WTC11 (cell line): ENCODE data around the gene KLF13. TPM values are rescaled to one million over a fixed set of nuclear protein-coding genes. Genes with fewer than 3 reads are reported as not detected.

ENCODE experiments used
- ATAC-seq: fragments of 200-7000 bp; cut with Tn5 transposase; 2 replicates; pipeline ENCODE4 v1.10.0; 2021; ENCODE audit warnings: mild to moderate bottlenecking, moderate library complexity
- CTCF ChIA-PET: fragments of 300-600 bp; sonication (Branson Sonifier 250); formaldehyde crosslinking; loops from one replicate; lab custom pipeline; 2021; ENCODE audit warnings: antibody characterized with exemption; lab: Charles Lee
- POLR2A ChIA-PET: fragments of 350-600 bp; sonication (Branson Sonifier 250); formaldehyde crosslinking; loops from one replicate; lab custom pipeline; 2021; ENCODE audit warnings: antibody characterized with exemption; lab: Charles Lee
- DNase-seq: peaks from one replicate; pipeline ENCODE4 v3.0.0; 2021; ENCODE audit warnings: low spot score
- H3K27ac Mint-ChIP-seq: 2 replicates; pipeline ENCODE4 v1.8.0; 2021; ENCODE audit warnings: mixed read lengths
- H3K27me3 Mint-ChIP-seq: 2 replicates; pipeline ENCODE4 v1.8.0; 2021; ENCODE audit warnings: low read depth, mild to moderate bottlenecking, moderate library complexity, mixed read lengths
- H3K36me3 Mint-ChIP-seq: 2 replicates; pipeline ENCODE4 v1.8.0; 2021; ENCODE audit warnings: mixed read lengths
- H3K4me1 Mint-ChIP-seq: 2 replicates; pipeline ENCODE4 v1.8.0; 2022; ENCODE audit warnings: mixed read lengths
- H3K4me3 Mint-ChIP-seq: 2 replicates; pipeline ENCODE4 v1.8.0; 2021; ENCODE audit warnings: mild to moderate bottlenecking, moderate library complexity, mixed read lengths
- H3K9me3 Mint-ChIP-seq: 2 replicates; pipeline ENCODE4 v1.8.0; 2021; ENCODE audit warnings: mixed read lengths
- CBFB ChIP-seq: sonication (generic); formaldehyde crosslinking; IDR thresholded peaks from 2 replicates; pipeline ENCODE4 v1.8.1; 2022; ENCODE audit warnings: mild to moderate bottlenecking, low read depth, missing genetic modification reagents
- CREB1 ChIP-seq: sonication (generic); formaldehyde crosslinking; IDR thresholded peaks from 2 replicates; pipeline ENCODE4 v1.8.0; 2023; ENCODE audit warnings: mild to moderate bottlenecking, missing genetic modification reagents
- FOXK1 ChIP-seq: sonication (generic); formaldehyde crosslinking; IDR thresholded peaks from 2 replicates; pipeline ENCODE4 v1.8.0; 2022; ENCODE audit warnings: mild to moderate bottlenecking, moderate library complexity, missing genetic modification reagents
- JAZF1 ChIP-seq: fragments of 250-450 bp; sonication (Bioruptor Pico); IDR thresholded peaks from 2 replicates; pipeline ENCODE4 v1.9.0; 2021; ENCODE audit warnings: moderate library complexity, mild to moderate bottlenecking, inconsistent platforms
- JUN ChIP-seq: sonication (generic); formaldehyde crosslinking; IDR thresholded peaks from 2 replicates; pipeline ENCODE4 v1.8.0; 2023; ENCODE audit warnings: mild to moderate bottlenecking, missing genetic modification reagents
- NFE2L1 ChIP-seq: sonication (generic); formaldehyde crosslinking; IDR thresholded peaks from 2 replicates; pipeline ENCODE4 v1.8.1; 2023; ENCODE audit warnings: missing genetic modification reagents
- NR3C1 ChIP-seq: sonication (generic); formaldehyde crosslinking; conservative IDR thresholded peaks from 2 replicates; pipeline ENCODE4 v1.8.1; 2023; ENCODE audit warnings: low read depth, mild to moderate bottlenecking, missing genetic modification reagents
- SMAD4 ChIP-seq: sonication (generic); formaldehyde crosslinking; IDR thresholded peaks from 2 replicates; pipeline ENCODE4 v1.8.0; 2022; ENCODE audit warnings: mild to moderate bottlenecking, missing genetic modification reagents
- SOX15 ChIP-seq: fragments of 250-450 bp; sonication (Bioruptor Pico); IDR thresholded peaks from 2 replicates; pipeline ENCODE4 v1.9.0; 2021; ENCODE audit warnings: mild to moderate bottlenecking
- ZNF232 ChIP-seq: sonication (generic); formaldehyde crosslinking; IDR thresholded peaks from 2 replicates; pipeline ENCODE4 v1.8.0; 2022; ENCODE audit warnings: mild to moderate bottlenecking, missing genetic modification reagents
- ZNF263 ChIP-seq: sonication (generic); formaldehyde crosslinking; IDR thresholded peaks from 2 replicates; pipeline ENCODE4 v1.8.1; 2022; ENCODE audit warnings: low read depth, mild to moderate bottlenecking, moderate library complexity, missing genetic modification reagents
- ZNF317 ChIP-seq: sonication (generic); formaldehyde crosslinking; IDR thresholded peaks from 2 replicates; pipeline ENCODE4 v1.8.1; 2023; ENCODE audit warnings: low read depth, mild to moderate bottlenecking, moderate library complexity, missing genetic modification reagents, borderline replicate concordance
- ZNF423 ChIP-seq: fragments of 250-450 bp; sonication (Bioruptor Pico); IDR thresholded peaks from 2 replicates; pipeline ENCODE4 v2.1.2; 2022; ENCODE audit warnings: mild to moderate bottlenecking, moderate library complexity
- total RNA-seq: library from RNA; stranded (reverse); gene quantifications from 3 replicates; pipeline ENCODE4 v1.2.3, GENCODE V29; 2021
- TF ChIP-seq, protein P1 (sequence below): sonication (generic); formaldehyde crosslinking; IDR thresholded peaks from 2 replicates; pipeline ENCODE4 v1.8.0; 2022; ENCODE audit warnings: missing genetic modification reagents
- TF ChIP-seq, protein P2 (sequence below): sonication (generic); formaldehyde crosslinking; IDR thresholded peaks from 2 replicates; pipeline ENCODE4 v1.8.0; 2022; ENCODE audit warnings: mild to moderate bottlenecking, missing genetic modification reagents
- TF ChIP-seq, protein P3 (sequence below): sonication (generic); formaldehyde crosslinking; IDR thresholded peaks from 2 replicates; pipeline ENCODE4 v1.8.0; 2023; ENCODE audit warnings: missing genetic modification reagents, mild to moderate bottlenecking, borderline replicate concordance
- TF ChIP-seq, protein P4 (sequence below): sonication (generic); formaldehyde crosslinking; IDR thresholded peaks from 2 replicates; pipeline ENCODE4 v1.8.1; 2023; ENCODE audit warnings: mild to moderate bottlenecking, missing genetic modification reagents, moderate library complexity
- TF ChIP-seq, protein P5 (sequence below): sonication (generic); formaldehyde crosslinking; IDR thresholded peaks from 2 replicates; pipeline ENCODE4 v1.8.0; 2022; ENCODE audit warnings: mild to moderate bottlenecking, missing genetic modification reagents
- TF ChIP-seq, protein P6 (sequence below): fragments of 200-600 bp; IDR thresholded peaks from 2 replicates; pipeline ENCODE4 v1.8.0; 2022; ENCODE audit warnings: antibody characterized with exemption

Gene KLF13
- total RNA-seq, 1 experiment from 2014 or later = 38.1 TPM

DNA sequence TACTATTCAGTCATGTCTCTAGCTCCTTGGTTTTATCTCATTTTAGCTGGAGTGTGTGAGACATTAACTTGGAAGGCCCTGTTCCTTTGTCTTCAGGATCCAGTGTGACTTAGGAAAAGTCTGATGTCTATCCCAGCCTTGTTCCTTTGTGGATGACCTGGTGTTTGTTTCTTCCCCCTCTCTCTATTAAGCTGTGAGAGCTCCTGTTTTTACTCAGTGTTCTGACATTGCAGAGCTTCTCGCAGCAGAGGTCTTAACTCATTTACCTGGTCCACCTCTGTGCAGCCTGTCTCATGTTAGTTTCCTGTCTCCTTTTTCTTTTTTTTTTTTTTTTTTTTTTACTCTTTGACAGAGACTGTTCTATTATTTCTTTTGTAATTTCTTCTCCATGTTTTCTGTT lies 43.1 kb downstream of the KLF13 start:
- peaks cover 11% of the 10 kb centered on the region; the same call in 1 of the 2 replicates for H3K36me3 Mint-ChIP-seq
- no peak for DNase-seq
- POLR2A ChIA-PET = no interaction called here
- ATAC-seq = no peak
- CTCF ChIA-PET = interaction anchor here (1.0 kb wide), 2 partner anchors 8 to 66 kb away, joined by 4 read pairs; no protein-coding TSS in a partner anchor
- H3K4me1 Mint-ChIP-seq = peaks cover 88% of the 10 kb centered on the region
- peak overlapping the region; percentile 54; the same call in 1 of the 2 replicates for H3K27ac Mint-ChIP-seq
- no peak overlapping the region for H3K4me3 Mint-ChIP-seq
- H3K9me3 Mint-ChIP-seq = peaks cover 5% of the 10 kb centered on the region; the same call in 1 of the 2 replicates
- H3K27me3 Mint-ChIP-seq = no peaks in the 10 kb centered on the region
- TF ChIP-seq, protein P1, sequence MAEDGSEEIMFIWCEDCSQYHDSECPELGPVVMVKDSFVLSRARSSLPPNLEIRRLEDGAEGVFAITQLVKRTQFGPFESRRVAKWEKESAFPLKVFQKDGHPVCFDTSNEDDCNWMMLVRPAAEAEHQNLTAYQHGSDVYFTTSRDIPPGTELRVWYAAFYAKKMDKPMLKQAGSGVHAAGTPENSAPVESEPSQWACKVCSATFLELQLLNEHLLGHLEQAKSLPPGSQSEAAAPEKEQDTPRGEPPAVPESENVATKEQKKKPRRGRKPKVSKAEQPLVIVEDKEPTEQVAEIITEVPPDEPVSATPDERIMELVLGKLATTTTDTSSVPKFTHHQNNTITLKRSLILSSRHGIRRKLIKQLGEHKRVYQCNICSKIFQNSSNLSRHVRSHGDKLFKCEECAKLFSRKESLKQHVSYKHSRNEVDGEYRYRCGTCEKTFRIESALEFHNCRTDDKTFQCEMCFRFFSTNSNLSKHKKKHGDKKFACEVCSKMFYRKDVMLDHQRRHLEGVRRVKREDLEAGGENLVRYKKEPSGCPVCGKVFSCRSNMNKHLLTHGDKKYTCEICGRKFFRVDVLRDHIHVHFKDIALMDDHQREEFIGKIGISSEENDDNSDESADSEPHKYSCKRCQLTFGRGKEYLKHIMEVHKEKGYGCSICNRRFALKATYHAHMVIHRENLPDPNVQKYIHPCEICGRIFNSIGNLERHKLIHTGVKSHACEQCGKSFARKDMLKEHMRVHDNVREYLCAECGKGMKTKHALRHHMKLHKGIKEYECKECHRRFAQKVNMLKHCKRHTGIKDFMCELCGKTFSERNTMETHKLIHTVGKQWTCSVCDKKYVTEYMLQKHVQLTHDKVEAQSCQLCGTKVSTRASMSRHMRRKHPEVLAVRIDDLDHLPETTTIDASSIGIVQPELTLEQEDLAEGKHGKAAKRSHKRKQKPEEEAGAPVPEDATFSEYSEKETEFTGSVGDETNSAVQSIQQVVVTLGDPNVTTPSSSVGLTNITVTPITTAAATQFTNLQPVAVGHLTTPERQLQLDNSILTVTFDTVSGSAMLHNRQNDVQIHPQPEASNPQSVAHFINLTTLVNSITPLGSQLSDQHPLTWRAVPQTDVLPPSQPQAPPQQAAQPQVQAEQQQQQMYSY = no peak
- peak; percentile 75 for TF ChIP-seq ZNF317 (CRISPR knock-in tag)

DNA sequence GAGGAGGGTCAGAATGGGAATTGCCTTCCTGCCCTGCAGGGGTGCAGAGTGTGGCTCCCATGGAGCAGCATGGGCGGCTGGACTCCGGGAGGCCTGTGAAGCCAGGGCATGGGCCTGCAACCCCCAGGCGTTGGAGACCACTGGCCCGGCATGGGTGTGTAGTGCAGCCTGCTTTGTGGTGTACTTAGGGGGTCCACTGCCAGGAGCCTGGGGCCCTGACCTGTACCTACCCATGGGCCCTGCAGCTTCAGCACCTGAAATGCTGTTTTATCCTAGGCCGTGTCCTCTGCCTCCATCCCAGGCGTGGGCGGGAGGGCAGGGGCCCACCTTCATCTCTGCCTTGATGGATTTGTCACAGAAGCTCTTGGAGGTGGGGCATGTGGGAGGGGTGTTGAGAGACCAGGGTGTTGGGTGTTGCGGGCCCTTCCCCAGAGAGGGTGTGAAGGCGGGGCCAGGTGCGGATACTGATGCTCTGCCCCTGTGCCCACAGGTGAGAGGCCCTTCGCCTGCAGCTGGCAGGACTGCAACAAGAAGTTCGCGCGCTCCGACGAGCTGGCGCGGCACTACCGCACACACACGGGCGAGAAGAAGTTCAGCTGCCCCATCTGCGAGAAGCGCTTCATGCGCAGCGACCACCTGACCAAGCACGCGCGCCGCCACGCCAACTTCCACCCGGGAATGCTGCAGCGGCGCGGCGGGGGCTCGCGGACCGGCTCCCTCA lies 45.0 kb downstream of the KLF13 start:
- DNase-seq (no peak), ATAC-seq (no peak)
- H3K27ac Mint-ChIP-seq = peak overlapping the region; percentile 87; the same call in 1 of the 2 replicates
- H3K27me3 Mint-ChIP-seq = no peaks in the 10 kb centered on the region
- POLR2A ChIA-PET = interaction anchor here (0.6 kb wide), 1 partner anchor 162 kb away, joined by 5 read pairs; no protein-coding TSS in a partner anchor
- peaks cover 11% of the 10 kb centered on the region; the same call in 1 of the 2 replicates for H3K36me3 Mint-ChIP-seq
- CTCF ChIA-PET = interaction anchor here (0.8 to 2.0 kb wide), 6 partner anchors 10 to 157 kb away, joined by 3 to 8 read pairs (median 3); no protein-coding TSS in a partner anchor
- H3K4me3 Mint-ChIP-seq = no peak overlapping the region
- TF ChIP-seq JUN (CRISPR knock-in tag) (no peak), ZNF263 (CRISPR knock-in tag) (no peak), CBFB (CRISPR knock-in tag) (no peak), SOX15 (CRISPR knock-in tag) (no peak), JAZF1 (no peak), CREB1 (no peak), NFE2L1 (CRISPR knock-in tag) (no peak), ZNF423 (CRISPR knock-in tag) (no peak), SMAD4 (no peak), FOXK1 (CRISPR knock-in tag) (no peak), ZNF232 (no peak), NR3C1 (CRISPR knock-in tag) (no peak)
- TF ChIP-seq, protein P2, sequence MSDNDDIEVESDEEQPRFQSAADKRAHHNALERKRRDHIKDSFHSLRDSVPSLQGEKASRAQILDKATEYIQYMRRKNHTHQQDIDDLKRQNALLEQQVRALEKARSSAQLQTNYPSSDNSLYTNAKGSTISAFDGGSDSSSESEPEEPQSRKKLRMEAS (CRISPR knock-in tag) = no peak
- TF ChIP-seq, protein P3, sequence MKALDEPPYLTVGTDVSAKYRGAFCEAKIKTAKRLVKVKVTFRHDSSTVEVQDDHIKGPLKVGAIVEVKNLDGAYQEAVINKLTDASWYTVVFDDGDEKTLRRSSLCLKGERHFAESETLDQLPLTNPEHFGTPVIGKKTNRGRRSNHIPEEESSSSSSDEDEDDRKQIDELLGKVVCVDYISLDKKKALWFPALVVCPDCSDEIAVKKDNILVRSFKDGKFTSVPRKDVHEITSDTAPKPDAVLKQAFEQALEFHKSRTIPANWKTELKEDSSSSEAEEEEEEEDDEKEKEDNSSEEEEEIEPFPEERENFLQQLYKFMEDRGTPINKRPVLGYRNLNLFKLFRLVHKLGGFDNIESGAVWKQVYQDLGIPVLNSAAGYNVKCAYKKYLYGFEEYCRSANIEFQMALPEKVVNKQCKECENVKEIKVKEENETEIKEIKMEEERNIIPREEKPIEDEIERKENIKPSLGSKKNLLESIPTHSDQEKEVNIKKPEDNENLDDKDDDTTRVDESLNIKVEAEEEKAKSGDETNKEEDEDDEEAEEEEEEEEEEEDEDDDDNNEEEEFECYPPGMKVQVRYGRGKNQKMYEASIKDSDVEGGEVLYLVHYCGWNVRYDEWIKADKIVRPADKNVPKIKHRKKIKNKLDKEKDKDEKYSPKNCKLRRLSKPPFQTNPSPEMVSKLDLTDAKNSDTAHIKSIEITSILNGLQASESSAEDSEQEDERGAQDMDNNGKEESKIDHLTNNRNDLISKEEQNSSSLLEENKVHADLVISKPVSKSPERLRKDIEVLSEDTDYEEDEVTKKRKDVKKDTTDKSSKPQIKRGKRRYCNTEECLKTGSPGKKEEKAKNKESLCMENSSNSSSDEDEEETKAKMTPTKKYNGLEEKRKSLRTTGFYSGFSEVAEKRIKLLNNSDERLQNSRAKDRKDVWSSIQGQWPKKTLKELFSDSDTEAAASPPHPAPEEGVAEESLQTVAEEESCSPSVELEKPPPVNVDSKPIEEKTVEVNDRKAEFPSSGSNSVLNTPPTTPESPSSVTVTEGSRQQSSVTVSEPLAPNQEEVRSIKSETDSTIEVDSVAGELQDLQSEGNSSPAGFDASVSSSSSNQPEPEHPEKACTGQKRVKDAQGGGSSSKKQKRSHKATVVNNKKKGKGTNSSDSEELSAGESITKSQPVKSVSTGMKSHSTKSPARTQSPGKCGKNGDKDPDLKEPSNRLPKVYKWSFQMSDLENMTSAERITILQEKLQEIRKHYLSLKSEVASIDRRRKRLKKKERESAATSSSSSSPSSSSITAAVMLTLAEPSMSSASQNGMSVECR (CRISPR knock-in tag) = no peak
- TF ChIP-seq, protein P4, sequence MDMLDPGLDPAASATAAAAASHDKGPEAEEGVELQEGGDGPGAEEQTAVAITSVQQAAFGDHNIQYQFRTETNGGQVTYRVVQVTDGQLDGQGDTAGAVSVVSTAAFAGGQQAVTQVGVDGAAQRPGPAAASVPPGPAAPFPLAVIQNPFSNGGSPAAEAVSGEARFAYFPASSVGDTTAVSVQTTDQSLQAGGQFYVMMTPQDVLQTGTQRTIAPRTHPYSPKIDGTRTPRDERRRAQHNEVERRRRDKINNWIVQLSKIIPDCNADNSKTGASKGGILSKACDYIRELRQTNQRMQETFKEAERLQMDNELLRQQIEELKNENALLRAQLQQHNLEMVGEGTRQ = no peak
- TF ChIP-seq, protein P5, sequence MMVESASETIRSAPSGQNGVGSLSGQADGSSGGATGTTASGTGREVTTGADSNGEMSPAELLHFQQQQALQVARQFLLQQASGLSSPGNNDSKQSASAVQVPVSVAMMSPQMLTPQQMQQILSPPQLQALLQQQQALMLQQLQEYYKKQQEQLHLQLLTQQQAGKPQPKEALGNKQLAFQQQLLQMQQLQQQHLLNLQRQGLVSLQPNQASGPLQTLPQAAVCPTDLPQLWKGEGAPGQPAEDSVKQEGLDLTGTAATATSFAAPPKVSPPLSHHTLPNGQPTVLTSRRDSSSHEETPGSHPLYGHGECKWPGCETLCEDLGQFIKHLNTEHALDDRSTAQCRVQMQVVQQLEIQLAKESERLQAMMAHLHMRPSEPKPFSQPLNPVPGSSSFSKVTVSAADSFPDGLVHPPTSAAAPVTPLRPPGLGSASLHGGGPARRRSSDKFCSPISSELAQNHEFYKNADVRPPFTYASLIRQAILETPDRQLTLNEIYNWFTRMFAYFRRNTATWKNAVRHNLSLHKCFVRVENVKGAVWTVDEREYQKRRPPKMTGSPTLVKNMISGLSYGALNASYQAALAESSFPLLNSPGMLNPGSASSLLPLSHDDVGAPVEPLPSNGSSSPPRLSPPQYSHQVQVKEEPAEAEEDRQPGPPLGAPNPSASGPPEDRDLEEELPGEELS (CRISPR knock-in tag) = no peak
- TF ChIP-seq, protein P6, sequence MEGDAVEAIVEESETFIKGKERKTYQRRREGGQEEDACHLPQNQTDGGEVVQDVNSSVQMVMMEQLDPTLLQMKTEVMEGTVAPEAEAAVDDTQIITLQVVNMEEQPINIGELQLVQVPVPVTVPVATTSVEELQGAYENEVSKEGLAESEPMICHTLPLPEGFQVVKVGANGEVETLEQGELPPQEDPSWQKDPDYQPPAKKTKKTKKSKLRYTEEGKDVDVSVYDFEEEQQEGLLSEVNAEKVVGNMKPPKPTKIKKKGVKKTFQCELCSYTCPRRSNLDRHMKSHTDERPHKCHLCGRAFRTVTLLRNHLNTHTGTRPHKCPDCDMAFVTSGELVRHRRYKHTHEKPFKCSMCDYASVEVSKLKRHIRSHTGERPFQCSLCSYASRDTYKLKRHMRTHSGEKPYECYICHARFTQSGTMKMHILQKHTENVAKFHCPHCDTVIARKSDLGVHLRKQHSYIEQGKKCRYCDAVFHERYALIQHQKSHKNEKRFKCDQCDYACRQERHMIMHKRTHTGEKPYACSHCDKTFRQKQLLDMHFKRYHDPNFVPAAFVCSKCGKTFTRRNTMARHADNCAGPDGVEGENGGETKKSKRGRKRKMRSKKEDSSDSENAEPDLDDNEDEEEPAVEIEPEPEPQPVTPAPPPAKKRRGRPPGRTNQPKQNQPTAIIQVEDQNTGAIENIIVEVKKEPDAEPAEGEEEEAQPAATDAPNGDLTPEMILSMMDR = no peak
- peaks cover 5% of the 10 kb centered on the region; the same call in 1 of the 2 replicates for H3K9me3 Mint-ChIP-seq
- H3K4me1 Mint-ChIP-seq = peaks cover 75% of the 10 kb centered on the region
